Neural crest cell (in vitro differentiated cells): ENCODE measurements around the gene MBD6. TPM values are rescaled to one million over a fixed set of nuclear protein-coding genes. Genes with fewer than 3 reads are reported as not detected.
"Not testable (repeated sequence)": the region's sequence is repeated elsewhere in the genome, so short reads cannot be mapped to it uniquely, and the experiment has no call there.

Experiments
- DNase-seq: peaks from one replicate; pipeline ENCODE4 v3.0.0; 2021; ENCODE audit warnings: low read depth, mixed read lengths, low spot score
- H3K27ac Mint-ChIP-seq: one replicate; pipeline ENCODE4 v1.8.0; 2021; ENCODE audit warnings: mild to moderate bottlenecking, mixed read lengths; ENCODE audit not compliant: unreplicated experiment
- H3K27me3 Mint-ChIP-seq: 2 replicates; pipeline ENCODE4 v1.8.0; 2021; ENCODE audit warnings: low read depth, mild to moderate bottlenecking, mixed read lengths
- H3K36me3 Mint-ChIP-seq: 2 replicates; pipeline ENCODE4 v1.8.0; 2021; ENCODE audit warnings: low read depth, mild to moderate bottlenecking, mixed read lengths
- H3K4me1 Mint-ChIP-seq: 2 replicates; pipeline ENCODE4 v1.8.0; 2021; ENCODE audit warnings: mixed read lengths
- H3K4me3 Mint-ChIP-seq: one replicate; pipeline ENCODE4 v1.8.0; 2021; ENCODE audit warnings: mild to moderate bottlenecking, mixed read lengths
- H3K9me3 Mint-ChIP-seq: 2 replicates; pipeline ENCODE4 v1.8.0; 2021; ENCODE audit warnings: mixed read lengths
- CTCF ChIP-seq: fragments of 200-600 bp; sonication (generic); conservative IDR thresholded peaks from 2 replicates; pipeline ENCODE4 v1.5.0; 2021; ENCODE audit warnings: antibody characterized with exemption, mild to moderate bottlenecking
- total RNA-seq: library from RNA; stranded (reverse); gene quantifications from 2 replicates; pipeline ENCODE4 v1.2.1, GENCODE V29; 2021

Gene MBD6
- total RNA-seq, 1 donor from 2014 or later: 90.4 TPM

GRCh38 chr12:57498571-57498970, 24.1 kb upstream of the MBD6 start:
- no peak for TF ChIP-seq CTCF
- no peaks in the 10 kb centered on the region for H3K4me1 Mint-ChIP-seq
- H3K27ac Mint-ChIP-seq: no peak overlapping the region
- H3K4me3 Mint-ChIP-seq: no peak overlapping the region
- H3K9me3 Mint-ChIP-seq: no peaks in the 10 kb centered on the region
- no peaks in the 10 kb centered on the region for H3K27me3 Mint-ChIP-seq
- DNase-seq: no peak
- peaks cover 30% of the 10 kb centered on the region for H3K36me3 Mint-ChIP-seq

GRCh38 chr12:57500213-57500612, 22.4 kb upstream of the MBD6 start:
- H3K27ac Mint-ChIP-seq: no peak overlapping the region
- no peak overlapping the region for H3K4me3 Mint-ChIP-seq
- no peaks in the 10 kb centered on the region for H3K27me3 Mint-ChIP-seq
- DNase-seq: no peak
- H3K36me3 Mint-ChIP-seq: peaks cover 37% of the 10 kb centered on the region
- H3K9me3 Mint-ChIP-seq: no peaks in the 10 kb centered on the region
- TF ChIP-seq CTCF: no peak
- no peaks in the 10 kb centered on the region for H3K4me1 Mint-ChIP-seq

GRCh38 chr12:57502311-57502969, 20.2 kb upstream of the MBD6 start:
- H3K36me3 Mint-ChIP-seq: peaks cover 39% of the 10 kb centered on the region
- not testable (repeated sequence) for H3K27me3 Mint-ChIP-seq, H3K4me1 Mint-ChIP-seq, H3K27ac Mint-ChIP-seq, DNase-seq, H3K9me3 Mint-ChIP-seq, H3K4me3 Mint-ChIP-seq

- not testable (repeated sequence) for H3K27me3 Mint-ChIP-seq, H3K4me3 Mint-ChIP-seq, DNase-seq, H3K27ac Mint-ChIP-seq, H3K4me1 Mint-ChIP-seq, H3K9me3 Mint-ChIP-seq
- H3K36me3 Mint-ChIP-seq: peaks cover 35% of the 10 kb centered on the region
Measured at GRCh38 chr12:57506541-57506940, 16.1 kb upstream of the MBD6 start.

GRCh38 chr12:57507796-57508195, 14.8 kb upstream of the MBD6 start:
- peaks cover 33% of the 10 kb centered on the region for H3K36me3 Mint-ChIP-seq
- H3K27ac Mint-ChIP-seq, H3K27me3 Mint-ChIP-seq, H3K4me3 Mint-ChIP-seq, DNase-seq, H3K9me3 Mint-ChIP-seq, H3K4me1 Mint-ChIP-seq: not testable (repeated sequence)

- DNase-seq: no peak
- no peak overlapping the region for H3K27ac Mint-ChIP-seq
- H3K4me3 Mint-ChIP-seq: no peak overlapping the region
- no peaks in the 10 kb centered on the region for H3K4me1 Mint-ChIP-seq
- H3K9me3 Mint-ChIP-seq: no peaks in the 10 kb centered on the region
- TF ChIP-seq CTCF: no peak
- H3K36me3 Mint-ChIP-seq: peaks cover 25% of the 10 kb centered on the region
- H3K27me3 Mint-ChIP-seq: no peaks in the 10 kb centered on the region
Measured at GRCh38 chr12:57511161-57511560, 11.5 kb upstream of the MBD6 start.

- Mint-ChIP-seq H3K4me3 (no peak overlapping the region), H3K27ac (no peak overlapping the region), H3K9me3 (no peaks in the 10 kb centered on the region), H3K4me1 (no peaks in the 10 kb centered on the region), H3K36me3 (peaks cover 23% of the 10 kb centered on the region), H3K27me3 (no peaks in the 10 kb centered on the region)
- DNase-seq: no peak
- TF ChIP-seq CTCF: no peak
Measured at GRCh38 chr12:57511588-57512325, 10.9 kb upstream of the MBD6 start.
